BJ (cell line): ENCODE results near the gene THAP4. TPM values are rescaled to one million over a fixed set of nuclear protein-coding genes. Genes with fewer than 3 reads are reported as not detected.

Source experiments
- CTCF ChIA-PET: fragments of 350-600 bp; formaldehyde crosslinking; extraction: SDS; loops from one replicate; lab custom pipeline; 2021; ENCODE audit warnings: antibody characterized with exemption, inconsistent platforms; lab: Yijun Ruan, JAX
- POLR2A ChIA-PET: fragments of 300-600 bp; sonication (Branson Sonifier 250); formaldehyde crosslinking; extraction: SDS; loops from one replicate; lab custom pipeline; 2021; ENCODE audit warnings: antibody characterized with exemption; lab: Charles Lee
- DNase-seq: peaks from one replicate; pipeline ENCODE4 v3.0.0-alpha.2; 2011; ENCODE audit warnings: low read depth
- H3K27me3 ChIP-seq: 2 replicates; pipeline ENCODE4 v1.6.0; 2011; ENCODE audit warnings: low read length; ENCODE audit not compliant: control insufficient read depth, insufficient read depth
- H3K36me3 ChIP-seq: 2 replicates; pipeline ENCODE4 v1.5.1; 2011; ENCODE audit warnings: low read length; ENCODE audit not compliant: control insufficient read depth, insufficient read depth
- H3K4me3 ChIP-seq: 2 replicates; pipeline ENCODE4 v1.5.1; 2011; ENCODE audit warnings: low read depth, mild to moderate bottlenecking, control low read depth, low read length
- polyA plus RNA-seq: library from polyadenylated mRNA; depleted of rRNA; stranded (reverse); fragments of >200 nt; gene quantifications from 2 replicates; pipeline ENCODE4 v1.2.3, GENCODE V29; 2011
- TF ChIP-seq, protein P1 (sequence below): IDR thresholded peaks from 2 replicates; pipeline ENCODE4 v1.5.1; 2011; ENCODE audit warnings: low read depth, mild to moderate bottlenecking, control low read depth, inconsistent platforms, low read length, moderate library complexity; ENCODE audit not compliant: insufficient read depth

The THAP4 gene
- polyA plus RNA-seq, 1 experiment = 50.4 TPM

DNA sequence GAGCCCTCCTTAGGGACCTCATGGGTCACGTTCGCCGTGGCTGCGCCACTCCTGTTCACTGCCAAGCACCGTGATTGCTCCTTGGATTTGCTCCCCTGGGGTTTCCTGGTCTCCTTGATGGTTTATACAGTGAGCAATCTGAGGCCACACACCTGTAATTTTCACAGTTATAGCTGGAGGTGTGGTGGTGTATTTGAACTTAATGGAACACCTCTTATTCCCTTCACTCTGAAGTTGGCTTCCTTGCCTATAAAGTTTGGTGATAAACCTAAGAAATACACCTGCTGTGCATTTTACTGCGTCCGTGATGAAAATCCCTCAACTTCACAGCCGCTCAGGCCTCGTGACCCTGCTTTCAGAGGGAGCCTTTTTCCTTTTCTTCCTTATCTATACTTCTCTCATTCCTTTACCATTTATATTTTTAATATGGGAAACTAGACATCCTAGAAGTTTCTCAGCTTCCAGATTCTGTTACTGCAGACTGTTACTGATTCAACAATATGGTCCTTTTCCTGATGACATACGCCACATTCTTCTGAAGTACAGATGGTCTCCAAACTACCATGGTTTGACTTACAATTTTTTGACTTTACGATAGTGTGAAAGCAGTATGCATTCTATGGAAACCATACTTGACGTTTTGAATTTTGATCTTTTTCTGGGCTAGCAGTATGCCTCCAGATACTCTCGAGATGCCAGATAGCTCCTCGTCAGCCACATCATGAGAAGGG, 9.1 kb upstream of the THAP4 start:
- Histone ChIP-seq H3K4me3 (no peak overlapping the region), H3K27me3 (no peaks in the 10 kb centered on the region), H3K36me3 (no peaks in the 10 kb centered on the region)
- ChIA-PET POLR2A (no interaction called here), CTCF (interaction anchor here (7.9 kb wide), 1 partner anchor 13 kb away, joined by 49 read pairs; no protein-coding TSS in a partner anchor)
- DNase-seq = no peak
- TF ChIP-seq, protein P1, sequence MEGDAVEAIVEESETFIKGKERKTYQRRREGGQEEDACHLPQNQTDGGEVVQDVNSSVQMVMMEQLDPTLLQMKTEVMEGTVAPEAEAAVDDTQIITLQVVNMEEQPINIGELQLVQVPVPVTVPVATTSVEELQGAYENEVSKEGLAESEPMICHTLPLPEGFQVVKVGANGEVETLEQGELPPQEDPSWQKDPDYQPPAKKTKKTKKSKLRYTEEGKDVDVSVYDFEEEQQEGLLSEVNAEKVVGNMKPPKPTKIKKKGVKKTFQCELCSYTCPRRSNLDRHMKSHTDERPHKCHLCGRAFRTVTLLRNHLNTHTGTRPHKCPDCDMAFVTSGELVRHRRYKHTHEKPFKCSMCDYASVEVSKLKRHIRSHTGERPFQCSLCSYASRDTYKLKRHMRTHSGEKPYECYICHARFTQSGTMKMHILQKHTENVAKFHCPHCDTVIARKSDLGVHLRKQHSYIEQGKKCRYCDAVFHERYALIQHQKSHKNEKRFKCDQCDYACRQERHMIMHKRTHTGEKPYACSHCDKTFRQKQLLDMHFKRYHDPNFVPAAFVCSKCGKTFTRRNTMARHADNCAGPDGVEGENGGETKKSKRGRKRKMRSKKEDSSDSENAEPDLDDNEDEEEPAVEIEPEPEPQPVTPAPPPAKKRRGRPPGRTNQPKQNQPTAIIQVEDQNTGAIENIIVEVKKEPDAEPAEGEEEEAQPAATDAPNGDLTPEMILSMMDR = no peak

DNA sequence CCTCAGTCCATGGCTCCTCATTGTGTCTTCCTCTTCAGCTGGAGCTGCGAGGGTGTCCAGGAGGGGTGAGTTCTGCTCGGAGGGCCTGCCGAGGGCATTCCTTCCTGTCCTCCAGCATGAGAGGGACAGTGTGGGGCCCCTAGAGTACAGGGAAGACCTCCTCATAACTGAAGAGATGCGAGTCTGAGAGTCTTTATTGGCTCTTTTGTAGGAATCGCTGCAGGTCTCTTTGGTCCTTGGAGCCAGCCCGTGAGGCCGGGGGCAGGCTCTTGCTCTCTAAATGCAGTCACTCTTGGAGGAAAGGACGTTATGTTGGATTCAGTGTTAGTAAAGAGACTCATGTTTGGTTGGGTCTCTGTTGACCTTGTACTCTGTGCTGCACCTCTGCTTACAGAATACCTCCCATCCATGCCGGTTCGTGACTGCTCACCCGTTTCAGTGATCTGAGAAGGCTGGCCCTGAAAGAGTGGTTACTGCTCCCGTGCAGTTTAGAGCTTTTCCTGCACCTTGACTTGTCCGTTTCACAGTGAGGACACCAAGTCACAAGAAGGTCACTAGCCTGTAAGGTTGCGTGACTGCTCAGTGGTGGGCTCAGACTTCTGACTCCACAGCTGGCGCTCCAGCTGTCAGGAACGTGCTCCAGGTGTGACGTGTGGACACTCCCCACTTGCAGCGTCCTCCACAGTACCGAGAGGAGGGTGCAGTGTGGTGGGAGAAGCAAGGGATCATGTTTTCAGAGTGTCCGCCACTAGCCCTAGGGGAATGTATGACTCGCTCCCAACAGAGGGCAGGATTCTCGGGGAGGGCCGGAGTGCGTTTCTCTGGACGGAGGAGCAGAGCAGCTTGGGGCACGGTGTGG, 8.3 kb upstream of the THAP4 start:
- DNase-seq = no peak
- POLR2A ChIA-PET = no interaction called here
- TF ChIP-seq, protein P1 = no peak
- Histone ChIP-seq H3K36me3 (no peaks in the 10 kb centered on the region), H3K4me3 (no peak overlapping the region), H3K27me3 (no peaks in the 10 kb centered on the region)
- CTCF ChIA-PET = interaction anchor here (7.9 kb wide), 1 partner anchor 14 kb away, joined by 49 read pairs; no protein-coding TSS in a partner anchor

DNA sequence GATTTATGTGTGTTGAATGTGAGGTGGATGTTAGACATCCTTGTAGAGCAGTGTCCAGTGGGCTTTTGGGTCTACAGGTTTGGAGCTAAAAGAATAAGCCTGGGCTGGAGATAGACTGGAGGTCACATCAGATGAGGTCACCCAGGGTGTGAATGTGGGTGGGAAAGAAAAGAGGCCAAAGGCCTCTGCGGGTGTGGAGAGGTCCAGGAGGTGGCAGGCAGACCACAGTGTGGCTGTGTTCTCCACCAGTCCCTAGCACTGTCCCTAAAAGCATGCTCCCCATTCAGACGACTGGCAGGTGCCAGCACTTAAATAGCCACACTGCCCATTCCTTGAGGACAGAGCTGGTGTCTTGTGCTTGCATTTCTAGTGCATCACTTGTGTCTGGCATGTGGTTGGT, 4.7 kb upstream of the THAP4 start:
- Histone ChIP-seq H3K4me3 (no peak overlapping the region), H3K36me3 (peaks cover 3% of the 10 kb centered on the region), H3K27me3 (no peaks in the 10 kb centered on the region)
- POLR2A ChIA-PET = no interaction called here
- CTCF ChIA-PET = interaction anchor here (0.6 kb wide), 1 partner anchor 24 kb away, joined by 3 read pairs; no protein-coding TSS in a partner anchor
- no peak for DNase-seq
- TF ChIP-seq, protein P1 = no peak

DNA sequence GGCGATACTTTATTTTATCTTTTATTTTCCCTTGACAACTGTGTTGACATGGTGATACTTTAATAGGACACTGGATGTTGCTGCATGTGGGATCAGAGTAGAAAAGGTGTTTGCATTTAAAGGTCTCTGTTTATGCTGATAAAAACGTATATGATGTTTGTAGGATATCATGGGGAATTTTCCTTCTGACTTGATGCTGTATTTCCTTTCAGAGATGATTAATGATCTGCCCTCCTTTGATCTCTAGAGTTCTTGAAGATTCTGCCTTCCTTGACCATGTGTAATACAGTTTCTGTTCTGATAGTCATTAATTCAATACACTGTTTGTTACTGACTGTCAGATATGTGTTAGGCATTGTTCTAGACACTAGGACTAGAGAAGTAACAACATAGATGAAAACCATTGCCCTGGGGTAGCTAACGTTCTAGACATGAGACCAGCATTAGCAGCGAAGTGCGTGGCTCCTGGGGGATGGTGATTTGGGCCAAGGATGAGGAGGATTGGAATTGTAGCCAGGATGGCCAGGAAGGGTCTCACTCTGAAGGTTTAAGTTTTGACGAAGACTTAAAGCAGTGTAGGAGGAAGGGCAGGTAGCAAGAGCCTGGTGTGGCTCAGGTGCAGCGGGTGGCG, 3.3 kb upstream of the THAP4 start:
- POLR2A ChIA-PET = no interaction called here

More for the DNA sequence above, 3.3 kb upstream of the THAP4 start:
- TF ChIP-seq, protein P1 = no peak
- Histone ChIP-seq H3K36me3 (peaks cover 3% of the 10 kb centered on the region), H3K4me3 (no peak overlapping the region), H3K27me3 (no peaks in the 10 kb centered on the region)
- CTCF ChIA-PET = no interaction called here
- DNase-seq = no peak
